Measurements from ENCODE around the gene FEZ2.

DNA sequence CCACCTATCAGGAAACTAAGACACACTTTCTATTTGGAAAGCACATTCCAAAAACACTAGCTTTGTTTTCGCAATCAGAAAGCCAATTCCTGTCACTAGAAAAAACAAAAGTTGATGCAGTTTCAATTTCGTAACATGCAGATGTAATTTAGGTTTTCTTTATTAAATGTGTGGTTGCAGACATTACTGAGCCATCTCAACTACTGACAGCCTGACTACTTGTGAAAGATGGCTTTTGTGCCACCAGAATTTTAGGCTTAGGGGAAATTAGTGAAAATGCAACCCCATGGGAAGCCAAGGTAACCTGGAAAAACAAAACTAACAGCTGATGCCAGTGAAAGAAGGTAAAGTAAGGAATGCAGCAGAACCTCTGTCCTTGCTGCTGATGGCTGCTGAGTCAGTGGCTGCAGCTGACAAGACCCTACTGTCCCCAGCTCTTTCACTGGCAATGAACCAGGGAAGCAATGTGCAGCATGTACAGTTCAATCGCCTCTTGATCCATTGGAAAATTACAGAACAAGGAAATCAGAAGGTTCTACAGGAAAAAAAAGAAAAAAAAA is 34.9 kb downstream of the FEZ2 start:
- TF ChIP-seq, protein P1, sequence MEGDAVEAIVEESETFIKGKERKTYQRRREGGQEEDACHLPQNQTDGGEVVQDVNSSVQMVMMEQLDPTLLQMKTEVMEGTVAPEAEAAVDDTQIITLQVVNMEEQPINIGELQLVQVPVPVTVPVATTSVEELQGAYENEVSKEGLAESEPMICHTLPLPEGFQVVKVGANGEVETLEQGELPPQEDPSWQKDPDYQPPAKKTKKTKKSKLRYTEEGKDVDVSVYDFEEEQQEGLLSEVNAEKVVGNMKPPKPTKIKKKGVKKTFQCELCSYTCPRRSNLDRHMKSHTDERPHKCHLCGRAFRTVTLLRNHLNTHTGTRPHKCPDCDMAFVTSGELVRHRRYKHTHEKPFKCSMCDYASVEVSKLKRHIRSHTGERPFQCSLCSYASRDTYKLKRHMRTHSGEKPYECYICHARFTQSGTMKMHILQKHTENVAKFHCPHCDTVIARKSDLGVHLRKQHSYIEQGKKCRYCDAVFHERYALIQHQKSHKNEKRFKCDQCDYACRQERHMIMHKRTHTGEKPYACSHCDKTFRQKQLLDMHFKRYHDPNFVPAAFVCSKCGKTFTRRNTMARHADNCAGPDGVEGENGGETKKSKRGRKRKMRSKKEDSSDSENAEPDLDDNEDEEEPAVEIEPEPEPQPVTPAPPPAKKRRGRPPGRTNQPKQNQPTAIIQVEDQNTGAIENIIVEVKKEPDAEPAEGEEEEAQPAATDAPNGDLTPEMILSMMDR (IDR thresholded peaks at IDR 0.05) = no peak
- no peak for TF ChIP-seq POLR2A (IDR thresholded peaks at IDR 0.05)
- TF ChIP-seq POLR2AphosphoS5 (IDR thresholded peaks at IDR 0.05) = no peak

Measured in transverse colon (tissue), 4 donors.